Ishikawa (cell line): ENCODE results near the gene OR4K13.

ENCODE experiments used
- CEBPB ChIP-seq: IDR thresholded peaks from 2 replicates; pipeline ENCODE4 v1.6.1; 2012
- CREB1 ChIP-seq: IDR thresholded peaks from 2 replicates; pipeline ENCODE4 v1.6.1; 2012; ENCODE audit warnings: low read depth
- EGR1 ChIP-seq: IDR thresholded peaks from 2 replicates; pipeline ENCODE4 v1.6.1; 2012
- EP300 ChIP-seq: IDR thresholded peaks from 2 replicates; pipeline ENCODE4 v1.6.1; 2012; ENCODE audit warnings: borderline replicate concordance
- FOXM1 ChIP-seq: IDR thresholded peaks from 2 replicates; pipeline ENCODE4 v1.6.1; 2012; ENCODE audit warnings: low read depth, borderline replicate concordance
- NFIC ChIP-seq: IDR thresholded peaks from 2 replicates; pipeline ENCODE4 v1.6.1; 2012
- RAD21 ChIP-seq: IDR thresholded peaks from 2 replicates; pipeline ENCODE4 v1.6.1; 2012; ENCODE audit warnings: low read depth
- TAF1 ChIP-seq: IDR thresholded peaks from 2 replicates; pipeline ENCODE4 v1.6.1; 2012; ENCODE audit warnings: low read depth, mild to moderate bottlenecking
- TCF12 ChIP-seq: IDR thresholded peaks from 2 replicates; pipeline ENCODE4 v1.6.1; 2012; ENCODE audit warnings: low read depth
- YY1 ChIP-seq: IDR thresholded peaks from 2 replicates; pipeline ENCODE4 v1.6.1; 2012; ENCODE audit warnings: low read depth
- ZBTB7A ChIP-seq: IDR thresholded peaks from 2 replicates; pipeline ENCODE4 v1.6.1; 2012; ENCODE audit warnings: low read depth
- TF ChIP-seq, protein P1 (sequence below): IDR thresholded peaks from 2 replicates; pipeline ENCODE4 v1.6.1; 2012; ENCODE audit warnings: low read depth, mild to moderate bottlenecking
- TF ChIP-seq, protein P2 (sequence below): IDR thresholded peaks from 2 replicates; pipeline ENCODE4 v1.6.1; 2012
- TF ChIP-seq, protein P3 (sequence below): IDR thresholded peaks from 2 replicates; pipeline ENCODE4 v1.6.1; 2012

DNA sequence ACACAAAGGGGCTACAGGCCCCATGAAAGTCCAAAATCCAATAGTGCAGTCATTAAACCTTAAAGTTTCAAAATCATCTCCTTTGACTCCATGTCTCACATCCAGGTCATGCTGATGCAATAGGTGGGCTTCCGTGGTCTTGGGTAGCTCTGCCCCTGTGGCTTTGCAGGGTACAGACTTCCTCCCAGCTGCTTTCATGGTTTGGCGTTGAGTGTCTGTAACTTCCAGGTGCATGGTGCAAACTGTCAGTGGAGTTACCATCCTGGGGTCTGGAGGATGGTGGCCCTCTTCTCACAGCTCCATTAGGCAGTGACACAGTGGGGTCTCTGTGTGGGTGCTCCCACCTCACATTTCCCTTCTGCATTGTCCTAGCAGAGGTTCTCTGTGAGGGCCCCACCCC, 42.4 kb downstream of the OR4K13 start:
- no peak for TF ChIP-seq EGR1
- TF ChIP-seq, protein P1, sequence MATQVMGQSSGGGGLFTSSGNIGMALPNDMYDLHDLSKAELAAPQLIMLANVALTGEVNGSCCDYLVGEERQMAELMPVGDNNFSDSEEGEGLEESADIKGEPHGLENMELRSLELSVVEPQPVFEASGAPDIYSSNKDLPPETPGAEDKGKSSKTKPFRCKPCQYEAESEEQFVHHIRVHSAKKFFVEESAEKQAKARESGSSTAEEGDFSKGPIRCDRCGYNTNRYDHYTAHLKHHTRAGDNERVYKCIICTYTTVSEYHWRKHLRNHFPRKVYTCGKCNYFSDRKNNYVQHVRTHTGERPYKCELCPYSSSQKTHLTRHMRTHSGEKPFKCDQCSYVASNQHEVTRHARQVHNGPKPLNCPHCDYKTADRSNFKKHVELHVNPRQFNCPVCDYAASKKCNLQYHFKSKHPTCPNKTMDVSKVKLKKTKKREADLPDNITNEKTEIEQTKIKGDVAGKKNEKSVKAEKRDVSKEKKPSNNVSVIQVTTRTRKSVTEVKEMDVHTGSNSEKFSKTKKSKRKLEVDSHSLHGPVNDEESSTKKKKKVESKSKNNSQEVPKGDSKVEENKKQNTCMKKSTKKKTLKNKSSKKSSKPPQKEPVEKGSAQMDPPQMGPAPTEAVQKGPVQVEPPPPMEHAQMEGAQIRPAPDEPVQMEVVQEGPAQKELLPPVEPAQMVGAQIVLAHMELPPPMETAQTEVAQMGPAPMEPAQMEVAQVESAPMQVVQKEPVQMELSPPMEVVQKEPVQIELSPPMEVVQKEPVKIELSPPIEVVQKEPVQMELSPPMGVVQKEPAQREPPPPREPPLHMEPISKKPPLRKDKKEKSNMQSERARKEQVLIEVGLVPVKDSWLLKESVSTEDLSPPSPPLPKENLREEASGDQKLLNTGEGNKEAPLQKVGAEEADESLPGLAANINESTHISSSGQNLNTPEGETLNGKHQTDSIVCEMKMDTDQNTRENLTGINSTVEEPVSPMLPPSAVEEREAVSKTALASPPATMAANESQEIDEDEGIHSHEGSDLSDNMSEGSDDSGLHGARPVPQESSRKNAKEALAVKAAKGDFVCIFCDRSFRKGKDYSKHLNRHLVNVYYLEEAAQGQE: no peak
- no peak for TF ChIP-seq CEBPB
- no peak for TF ChIP-seq EP300
- no peak for TF ChIP-seq FOXM1
- TF ChIP-seq, protein P2, sequence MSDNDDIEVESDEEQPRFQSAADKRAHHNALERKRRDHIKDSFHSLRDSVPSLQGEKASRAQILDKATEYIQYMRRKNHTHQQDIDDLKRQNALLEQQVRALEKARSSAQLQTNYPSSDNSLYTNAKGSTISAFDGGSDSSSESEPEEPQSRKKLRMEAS: no peak
- TF ChIP-seq, protein P3, sequence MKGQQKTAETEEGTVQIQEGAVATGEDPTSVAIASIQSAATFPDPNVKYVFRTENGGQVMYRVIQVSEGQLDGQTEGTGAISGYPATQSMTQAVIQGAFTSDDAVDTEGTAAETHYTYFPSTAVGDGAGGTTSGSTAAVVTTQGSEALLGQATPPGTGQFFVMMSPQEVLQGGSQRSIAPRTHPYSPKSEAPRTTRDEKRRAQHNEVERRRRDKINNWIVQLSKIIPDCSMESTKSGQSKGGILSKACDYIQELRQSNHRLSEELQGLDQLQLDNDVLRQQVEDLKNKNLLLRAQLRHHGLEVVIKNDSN: no peak
- TF ChIP-seq RAD21: no peak
- TF ChIP-seq NFIC: no peak
- no peak for TF ChIP-seq TAF1
- TF ChIP-seq YY1: no peak
- no peak for TF ChIP-seq CREB1
- TF ChIP-seq TCF12: no peak
- no peak for TF ChIP-seq ZBTB7A
